HG02763 (cell line): Measurements from ENCODE around the gene HOXD10.

Experiments used
- ATAC-seq: cut with Tn5 transposase; IDR thresholded peaks from one replicate; pipeline ENCODE4 v1.9.1; 2021; ENCODE audit warnings: mild to moderate bottlenecking, moderate library complexity; ENCODE audit not compliant: unreplicated experiment

HOXD10 gene

GRCh38 chr2:176148751-176149421 lies 32.3 kb downstream of the HOXD10 start:
- no peak for ATAC-seq

DNA sequence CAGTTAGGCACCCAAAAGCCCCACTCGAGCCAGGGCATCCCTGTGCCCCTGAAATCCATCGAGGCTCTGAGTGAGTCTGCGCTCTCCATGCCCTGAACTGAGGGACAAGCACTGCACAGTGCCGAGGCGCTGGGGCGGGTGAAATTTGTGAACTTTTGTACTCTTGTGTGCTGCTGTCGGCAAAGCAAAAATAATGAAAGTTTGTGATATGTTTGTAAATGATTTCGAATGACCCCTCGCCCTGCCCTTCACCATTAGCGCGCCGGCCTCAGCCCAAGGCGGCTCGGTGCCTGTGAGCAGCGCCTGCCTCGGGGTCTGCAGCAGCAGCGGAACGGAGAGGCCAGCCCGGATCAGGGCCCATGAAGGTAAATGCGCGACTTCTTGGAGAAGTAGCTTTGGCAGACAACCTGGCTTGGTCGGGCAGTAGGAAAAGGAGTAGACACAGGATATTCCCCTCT lies 32.9 kb downstream of the HOXD10 start:
- ATAC-seq = no peak

DNA sequence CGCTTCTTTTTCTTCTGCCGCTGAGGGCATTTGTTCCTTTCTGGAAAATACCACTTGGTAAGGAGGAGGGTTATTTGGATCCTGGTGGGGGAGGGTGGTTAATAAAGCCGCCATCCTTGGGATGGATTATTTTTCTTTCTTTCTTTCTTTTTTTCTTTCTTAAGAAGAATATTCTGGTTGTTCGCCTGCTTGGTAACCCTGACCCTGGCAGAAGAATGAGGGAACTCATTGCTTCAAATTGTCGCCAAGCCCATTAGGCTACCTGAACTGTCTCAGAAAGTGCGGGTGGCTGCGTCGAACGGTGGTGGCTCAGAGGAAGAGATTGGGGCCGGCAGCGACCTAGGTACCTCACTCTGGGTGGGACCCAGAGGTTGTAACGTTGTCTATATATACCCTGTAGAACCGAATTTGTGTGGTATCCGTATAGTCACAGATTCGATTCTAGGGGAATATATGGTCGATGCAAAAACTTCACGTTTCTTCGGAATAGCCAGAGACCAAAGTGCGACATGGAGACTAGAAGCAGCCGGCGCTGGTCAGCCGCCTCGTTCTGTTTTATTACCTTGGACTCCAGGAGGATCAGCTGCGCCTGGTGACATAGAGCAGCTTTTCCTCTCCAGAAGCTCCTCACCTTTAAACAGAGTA lies 33.5 kb downstream of the HOXD10 start:
- ATAC-seq = no peak

- ATAC-seq = no peak
These were observed 34.2 kb downstream of the HOXD10 start for GRCh38 chr2:176150584-176151441.

- no peak for ATAC-seq
These were observed 35.1 kb downstream of the HOXD10 start, which contains the start of gene HOXD4 for GRCh38 chr2:176151442-176152287. Gene HOXD4 (plus strand): TSS chr2:176151550. CDS start chr2:176151634, 84 bp downstream.

DNA sequence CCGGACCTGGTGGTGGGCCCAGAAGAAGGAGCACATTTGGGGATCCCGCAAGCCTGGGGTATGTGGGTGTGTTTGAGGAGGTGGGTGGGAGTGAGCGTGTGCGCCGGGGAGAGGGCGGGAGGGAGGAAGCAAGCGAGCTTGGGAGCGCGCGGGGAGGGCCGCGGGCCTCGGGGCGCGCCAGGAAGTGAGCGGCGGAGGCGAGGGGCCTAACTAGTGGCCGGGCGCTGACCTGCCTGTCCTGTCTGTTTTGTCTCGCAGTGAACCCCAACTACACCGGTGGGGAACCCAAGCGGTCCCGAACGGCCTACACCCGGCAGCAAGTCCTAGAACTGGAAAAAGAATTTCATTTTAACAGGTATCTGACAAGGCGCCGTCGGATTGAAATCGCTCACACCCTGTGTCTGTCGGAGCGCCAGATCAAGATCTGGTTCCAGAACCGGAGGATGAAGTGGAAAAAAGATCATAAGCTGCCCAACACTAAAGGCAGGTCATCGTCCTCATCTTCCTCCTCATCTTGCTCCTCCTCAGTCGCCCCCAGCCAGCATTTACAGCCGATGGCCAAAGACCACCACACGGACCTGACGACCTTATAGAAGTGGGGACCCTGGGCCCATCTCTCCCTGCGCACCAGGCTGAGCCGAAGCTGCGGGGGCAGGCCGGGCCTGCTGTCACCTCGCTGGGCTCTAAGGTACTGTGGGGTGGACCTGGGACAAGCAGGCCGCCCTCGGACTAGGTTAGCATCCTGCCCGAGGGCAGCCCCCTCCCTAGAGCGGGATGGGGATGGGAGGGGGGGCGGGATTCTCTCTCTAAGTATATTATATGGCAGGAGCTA lies 36.0 kb downstream of the HOXD10 start:
- no peak for ATAC-seq

GRCh38 chr2:176154576-176155252 lies 38.1 kb downstream of the HOXD10 start:
- no peak for ATAC-seq

GRCh38 chr2:176155356-176156044 lies 38.9 kb downstream of the HOXD10 start:
- no peak for ATAC-seq

DNA sequence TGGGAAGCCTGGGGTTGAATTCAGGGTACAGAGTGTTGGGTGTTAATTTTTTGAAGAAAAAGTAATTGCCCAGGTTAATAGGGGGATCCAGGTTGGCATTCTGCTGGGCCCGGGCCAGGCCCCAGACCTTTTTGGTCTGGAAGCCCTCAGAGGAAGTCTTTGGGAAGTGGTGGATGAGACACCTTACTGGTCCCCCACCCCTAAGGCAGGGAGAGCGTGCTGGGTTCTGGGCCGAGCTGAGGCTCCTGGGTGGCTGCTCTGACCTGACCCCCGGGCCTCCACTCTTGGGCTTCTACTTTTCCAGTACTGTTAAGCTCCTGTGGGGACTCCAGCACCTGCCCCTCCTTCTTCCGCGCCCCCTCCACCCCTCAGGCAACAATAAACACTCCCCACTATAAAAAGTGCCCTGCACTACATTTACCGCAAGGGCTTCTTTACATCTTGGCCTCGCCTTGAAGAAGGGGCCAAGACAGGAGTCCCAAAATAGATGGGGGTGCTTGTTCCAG lies 39.8 kb downstream of the HOXD10 start:
- no peak for ATAC-seq

DNA sequence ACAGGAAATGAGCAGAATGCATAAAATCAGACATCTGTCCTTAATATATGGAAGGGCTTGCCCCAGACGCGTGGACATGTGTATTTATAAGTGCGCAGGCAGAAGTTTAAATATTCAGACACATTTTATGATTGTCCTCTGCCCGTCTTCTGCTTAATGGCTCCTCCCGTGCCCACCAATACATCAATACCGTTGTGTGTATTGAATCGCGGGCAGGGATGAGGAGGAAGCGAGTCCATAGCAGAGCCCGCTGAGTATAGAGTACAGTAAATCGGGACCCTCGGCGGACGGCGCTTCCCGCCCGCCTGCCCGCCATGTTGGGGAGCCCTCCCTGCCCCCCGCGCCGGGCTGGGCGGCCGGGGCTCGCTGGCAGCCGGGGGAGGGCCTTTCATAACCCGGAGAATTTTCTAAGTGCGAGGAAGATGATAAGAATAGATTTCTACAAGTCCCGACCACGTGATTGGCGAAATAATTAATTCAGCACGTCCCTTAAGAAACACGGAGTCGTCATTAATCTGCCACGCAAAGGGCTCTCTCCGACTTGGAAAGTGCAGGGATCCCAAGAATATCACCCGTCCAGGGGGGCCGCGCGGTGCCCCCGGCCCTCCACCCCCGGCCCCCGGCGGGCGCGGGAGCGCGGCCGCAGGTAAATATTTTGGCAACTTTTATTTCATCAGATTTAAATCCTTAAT lies 40.4 kb downstream of the HOXD10 start, which contains the start of gene HOXD3:
Gene HOXD3 (plus strand): TSS at position 501 of the 692 bp plus-strand sequence. CDS start 11,808 bp downstream, outside the sequence.
- ATAC-seq = no peak

DNA sequence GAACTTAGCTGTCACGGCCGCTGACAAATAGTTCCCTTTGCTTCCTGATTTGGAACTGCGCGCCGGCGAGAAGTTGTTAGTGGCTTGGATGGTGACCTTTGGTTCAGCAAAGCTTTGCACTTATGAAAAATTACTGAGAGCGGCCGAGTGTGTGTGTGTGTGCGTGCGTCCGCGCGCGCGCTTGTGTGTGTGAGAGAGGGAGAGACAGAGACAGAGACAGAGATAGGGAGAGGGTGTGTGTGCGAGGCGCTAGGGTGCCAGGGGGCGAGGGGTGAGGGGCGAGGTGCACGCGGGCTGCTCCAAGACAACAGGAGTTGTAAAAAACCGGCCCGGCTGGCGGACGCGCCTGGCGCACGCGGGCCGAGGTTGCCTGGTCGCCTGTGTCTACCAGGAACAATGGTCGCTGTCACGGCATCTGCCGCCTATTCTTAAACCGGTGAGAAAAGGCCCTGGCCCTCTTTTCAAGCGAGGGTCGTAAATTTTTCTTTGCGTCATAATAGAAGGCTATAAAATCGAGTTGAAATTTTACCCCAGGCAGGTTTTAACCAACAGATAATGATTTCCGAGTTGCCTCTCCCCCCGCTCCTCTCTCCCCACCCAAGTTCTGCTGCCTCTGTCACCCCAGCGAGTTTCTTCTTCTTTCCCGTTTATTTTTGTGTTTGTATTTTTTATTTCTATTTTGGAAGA lies 41.1 kb downstream of the HOXD10 start:
- ATAC-seq = no peak

DNA sequence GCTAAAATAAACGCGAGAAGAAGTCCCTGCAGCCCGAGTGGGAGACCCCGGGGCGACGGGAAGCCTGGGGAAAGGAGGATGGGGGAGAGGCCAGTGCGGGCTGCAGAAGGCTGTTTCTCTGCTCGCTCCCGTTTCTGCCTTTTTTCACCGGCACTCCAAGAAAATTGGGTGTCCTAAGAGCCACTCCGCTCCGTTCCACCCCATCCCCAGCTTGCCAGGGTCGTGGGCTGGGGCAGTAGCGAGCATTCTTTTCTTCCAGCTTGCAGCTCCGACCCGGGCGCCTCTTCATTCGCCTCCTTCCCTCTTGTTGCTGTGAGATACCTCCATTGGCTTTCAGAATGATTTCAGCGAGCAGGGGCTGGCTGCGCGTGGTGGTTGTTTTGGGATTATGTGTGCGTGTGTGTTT lies 41.6 kb downstream of the HOXD10 start:
- ATAC-seq = no peak

GRCh38 chr2:176158855-176159662 lies 42.5 kb downstream of the HOXD10 start:
- ATAC-seq = no peak

- no peak for ATAC-seq
These were observed 43.2 kb downstream of the HOXD10 start for GRCh38 chr2:176159663-176160250.

GRCh38 chr2:176160251-176160985 lies 43.8 kb downstream of the HOXD10 start:
- ATAC-seq = no peak
